ENCODE results near the gene CPT1C.

CPT1C gene

DNA sequence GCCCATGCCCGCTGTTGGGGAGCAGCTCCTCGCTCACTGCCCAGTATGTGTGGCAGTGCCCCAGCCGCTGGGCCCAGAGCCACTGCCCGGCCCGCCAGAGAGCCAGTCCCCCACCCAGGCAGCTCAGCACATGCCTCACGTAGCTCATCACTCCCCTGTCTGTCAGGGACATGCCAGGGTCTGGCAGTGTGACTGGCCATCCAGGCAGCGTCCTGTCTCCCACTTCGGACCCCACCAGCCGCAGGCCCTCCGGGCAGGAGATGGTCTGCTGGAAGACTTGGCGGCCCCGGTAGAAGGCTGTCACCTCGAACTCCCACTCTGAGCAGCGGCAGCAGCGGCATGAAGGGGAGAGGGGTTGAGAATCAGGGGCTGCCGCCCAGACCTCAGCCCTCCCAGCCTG lies 28.9 kb upstream of the CPT1C start:
- Histone ChIP-seq H3K4me3 (ENCODE audit: low read length in 2 of 2) (no peak overlapping the region), H3K27ac (ENCODE audit: low read length) (no peak overlapping the region), H3K4me1 (ENCODE audit: control insufficient read depth, insufficient read depth, low read length) (peaks cover 23% of the 10 kb centered on the region), H3K27me3 (ENCODE audit: control insufficient read depth in 1 of 2, insufficient read depth in 2 of 2, low read length in 2 of 2) (no peaks in the 10 kb centered on the region), H3K9ac (ENCODE audit: low read length in 2 of 2) (no peak overlapping the region), H3K36me3 (ENCODE audit: control insufficient read depth in 2 of 2, insufficient read depth in 2 of 2, low read length in 2 of 2) (peaks cover 31 to 38% of the 10 kb centered on the region in 2 donors), H3K9me3 (ENCODE audit: control insufficient read depth in 2 of 2, low read length in 2 of 2) (no peaks in the 10 kb centered on the region)

DNA sequence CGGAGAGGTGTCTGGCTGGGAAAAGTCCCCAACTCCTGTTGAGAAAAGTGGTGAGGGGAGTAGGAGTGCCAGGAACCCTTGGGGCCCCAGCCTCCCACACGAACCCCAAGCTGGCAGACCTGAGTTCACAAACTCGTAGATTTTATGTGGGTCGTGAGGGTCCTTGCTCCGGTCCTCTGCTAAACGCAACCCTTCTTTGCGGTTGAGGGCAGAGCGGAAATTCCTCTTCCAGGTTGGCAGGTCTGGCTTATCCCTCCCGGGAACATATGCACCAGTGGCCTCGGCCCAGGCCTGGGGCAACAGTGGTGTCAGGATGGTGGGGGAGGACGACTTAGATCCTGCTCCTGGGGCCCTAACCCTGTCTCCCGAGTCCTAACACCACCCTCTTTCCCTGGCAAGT lies 27.7 kb upstream of the CPT1C start:
- Histone ChIP-seq H3K27ac (ENCODE audit: low read length) (no peak overlapping the region), H3K4me3 (ENCODE audit: low read length in 2 of 2) (no peak overlapping the region), H3K9ac (ENCODE audit: low read length in 2 of 2) (no peak overlapping the region), H3K36me3 (ENCODE audit: control insufficient read depth in 2 of 2, insufficient read depth in 2 of 2, low read length in 2 of 2) (peaks cover 22 to 29% of the 10 kb centered on the region in 2 donors), H3K9me3 (ENCODE audit: control insufficient read depth in 2 of 2, low read length in 2 of 2) (no peaks in the 10 kb centered on the region), H3K27me3 (ENCODE audit: control insufficient read depth in 1 of 2, insufficient read depth in 2 of 2, low read length in 2 of 2) (no peaks in the 10 kb centered on the region), H3K4me1 (ENCODE audit: control insufficient read depth, insufficient read depth, low read length) (peaks cover 23% of the 10 kb centered on the region)

GRCh38 chr19:49664171-49665035 lies 26.5 kb upstream of the CPT1C start:
- Histone ChIP-seq H3K36me3 (ENCODE audit: control insufficient read depth in 2 of 2, insufficient read depth in 2 of 2, low read length in 2 of 2) (peaks cover 18 to 24% of the 10 kb centered on the region in 2 donors), H3K27me3 (ENCODE audit: control insufficient read depth in 1 of 2, insufficient read depth in 2 of 2, low read length in 2 of 2) (no peaks in the 10 kb centered on the region), H3K4me3 (ENCODE audit: low read length in 2 of 2) (peak overlapping the region; percentile 85 to 92), H3K9me3 (ENCODE audit: control insufficient read depth in 2 of 2, low read length in 2 of 2) (no peaks in the 10 kb centered on the region), H3K27ac (ENCODE audit: low read length) (peak overlapping the region; percentile 77), H3K9ac (ENCODE audit: low read length in 2 of 2) (peak overlapping the region; percentile 84 to 88), H3K4me1 (ENCODE audit: control insufficient read depth, insufficient read depth, low read length) (peaks cover 23% of the 10 kb centered on the region)

DNA sequence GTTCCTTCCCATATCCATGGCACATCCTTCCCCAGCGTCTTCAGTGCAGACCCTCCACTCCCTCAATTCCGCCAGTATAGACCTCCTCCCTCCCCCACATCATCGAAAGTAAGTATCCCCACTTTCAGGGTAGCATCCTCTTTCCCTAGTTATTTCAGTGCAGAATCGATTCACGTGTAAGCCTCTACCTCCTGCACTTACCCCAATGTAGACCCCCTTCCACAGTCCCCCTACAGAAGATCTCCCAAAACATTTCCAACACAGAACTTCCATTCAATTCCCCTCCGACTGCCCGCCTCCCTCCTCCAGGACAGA lies 25.9 kb upstream of the CPT1C start:
- Histone ChIP-seq H3K27ac (ENCODE audit: low read length) (peak overlapping the region; percentile 77), H3K36me3 (ENCODE audit: control insufficient read depth in 2 of 2, insufficient read depth in 2 of 2, low read length in 2 of 2) (peaks cover 16 to 18% of the 10 kb centered on the region in 2 donors), H3K4me3 (ENCODE audit: low read length in 2 of 2) (peak overlapping the region; percentile 85 to 92), H3K4me1 (ENCODE audit: control insufficient read depth, insufficient read depth, low read length) (peaks cover 23% of the 10 kb centered on the region), H3K27me3 (ENCODE audit: control insufficient read depth in 1 of 2, insufficient read depth in 2 of 2, low read length in 2 of 2) (no peaks in the 10 kb centered on the region), H3K9ac (ENCODE audit: low read length in 2 of 2) (peak overlapping the region; percentile 84 to 88), H3K9me3 (ENCODE audit: control insufficient read depth in 2 of 2, low read length in 2 of 2) (no peaks in the 10 kb centered on the region)

DNA sequence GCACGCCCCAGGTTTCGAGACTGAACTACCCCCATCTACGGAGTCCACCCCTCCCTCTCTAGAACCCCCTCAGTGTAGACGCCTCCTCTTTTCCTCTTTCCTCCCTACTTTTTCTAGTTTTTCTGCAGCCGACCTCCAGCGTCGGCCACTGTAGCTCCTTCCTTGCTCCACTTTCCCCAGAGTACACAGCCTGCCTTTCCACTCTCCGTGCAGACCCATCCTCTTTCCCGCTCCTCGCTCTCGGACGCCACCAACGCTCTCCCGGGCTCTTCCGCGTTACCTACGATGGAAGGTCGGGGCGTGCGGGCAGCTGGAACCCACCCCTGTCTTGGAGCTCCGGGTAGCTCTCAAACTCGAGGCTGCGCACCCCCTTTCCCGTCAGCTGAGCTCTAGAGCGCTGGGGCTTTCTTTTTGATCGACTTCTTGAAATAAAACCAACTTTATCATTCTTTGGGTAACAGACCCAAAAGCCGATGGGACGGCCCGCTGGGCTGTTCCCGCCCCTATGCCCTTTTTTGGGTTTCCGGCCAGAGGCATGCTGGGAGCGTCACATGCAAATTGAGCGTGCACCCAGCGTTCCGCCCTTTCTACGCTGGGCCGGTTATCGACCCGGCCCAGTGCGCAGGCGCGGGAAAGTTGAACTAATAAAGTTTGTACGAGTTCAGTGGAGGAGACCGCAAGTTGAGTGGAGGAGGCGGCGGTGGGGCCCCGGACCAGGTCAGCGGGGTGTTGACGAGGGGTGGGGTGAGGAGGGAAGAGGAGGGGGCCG lies 25.4 kb upstream of the CPT1C start, which contains the start of the genes BCL2L12 and IRF3:
Gene BCL2L12, plus strand, starts transcription at position 583 of the 769 bp plus-strand sequence. CDS start 760 bp downstream, outside the sequence.
Gene IRF3, minus strand, starts transcription at position 507 of the 769 bp plus-strand sequence. CDS start 1,019 bp downstream, outside the sequence.
- Histone ChIP-seq H3K4me1 (ENCODE audit: control insufficient read depth, insufficient read depth, low read length) (peaks cover 23% of the 10 kb centered on the region), H3K27ac (ENCODE audit: low read length) (peak within 1 kb of the TSS; percentile 77), H3K27me3 (ENCODE audit: control insufficient read depth in 1 of 2, insufficient read depth in 2 of 2, low read length in 2 of 2) (no peaks in the 10 kb centered on the region), H3K9me3 (ENCODE audit: control insufficient read depth in 2 of 2, low read length in 2 of 2) (no peaks in the 10 kb centered on the region), H3K4me3 (ENCODE audit: low read length in 2 of 2) (peak within 1 kb of the TSS; percentile 85 to 92), H3K9ac (ENCODE audit: low read length in 2 of 2) (peak within 1 kb of the TSS; percentile 84 to 88), H3K36me3 (ENCODE audit: control insufficient read depth in 2 of 2, insufficient read depth in 2 of 2, low read length in 2 of 2) (peaks cover 12 to 18% of the 10 kb centered on the region in 2 donors)

DNA sequence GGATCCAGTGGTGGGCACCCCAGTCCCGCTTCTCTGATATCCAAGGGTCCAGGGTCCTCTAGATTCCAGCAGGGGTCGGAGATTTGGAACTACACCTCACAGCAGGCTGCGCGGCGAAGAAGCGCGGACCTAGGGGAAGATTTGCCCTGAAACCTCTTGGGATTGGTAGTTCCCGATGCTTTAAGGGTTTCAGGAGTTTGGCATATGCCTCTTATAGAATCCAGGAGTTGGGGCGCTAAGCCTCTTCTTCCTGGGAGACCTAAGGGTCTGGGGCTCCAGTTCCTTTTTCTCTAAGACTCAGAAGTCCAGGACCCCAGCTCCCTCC lies 24.8 kb upstream of the CPT1C start:
- H3K9ac ChIP-seq (ENCODE audit: low read length in 2 of 2) = peak overlapping the region; percentile 83 to 88
- no peaks in the 10 kb centered on the region for H3K9me3 ChIP-seq (ENCODE audit: control insufficient read depth in 2 of 2, low read length in 2 of 2)
- peaks cover 23% of the 10 kb centered on the region for H3K4me1 ChIP-seq (ENCODE audit: control insufficient read depth, insufficient read depth, low read length)
- H3K36me3 ChIP-seq (ENCODE audit: control insufficient read depth in 2 of 2, insufficient read depth in 2 of 2, low read length in 2 of 2) = peaks cover 12 to 16% of the 10 kb centered on the region in 2 donors
- H3K27me3 ChIP-seq (ENCODE audit: control insufficient read depth in 1 of 2, insufficient read depth in 2 of 2, low read length in 2 of 2) = no peaks in the 10 kb centered on the region
- H3K4me3 ChIP-seq (ENCODE audit: low read length in 2 of 2) = peak overlapping the region; percentile 85 to 92
- peak overlapping the region; percentile 75 for H3K27ac ChIP-seq (ENCODE audit: low read length)

DNA sequence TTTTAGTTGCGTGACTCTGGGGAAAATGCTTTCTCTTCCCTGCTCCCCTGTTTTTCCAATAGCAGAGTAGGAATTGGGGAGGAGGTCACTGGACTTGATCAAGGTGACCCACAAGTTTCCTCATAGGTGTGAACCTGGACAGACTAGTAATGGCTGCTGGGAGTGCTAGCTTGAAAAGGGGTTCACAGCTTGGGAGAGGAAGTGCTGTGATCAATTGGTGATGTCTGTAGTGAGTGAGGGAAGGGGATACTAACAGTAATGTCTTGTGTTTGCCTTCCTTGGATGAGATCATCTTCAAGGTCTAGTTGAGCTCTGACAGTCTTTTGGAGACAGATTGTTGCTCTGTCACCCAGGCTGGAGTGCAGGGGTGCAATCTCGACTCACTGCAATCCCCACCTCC lies 23.4 kb upstream of the CPT1C start:
- peaks cover 4 to 10% of the 10 kb centered on the region in 2 donors for H3K36me3 ChIP-seq (ENCODE audit: control insufficient read depth in 2 of 2, insufficient read depth in 2 of 2, low read length in 2 of 2)
- no peaks in the 10 kb centered on the region for H3K9me3 ChIP-seq (ENCODE audit: control insufficient read depth in 2 of 2, low read length in 2 of 2)
- H3K4me3 ChIP-seq (ENCODE audit: low read length in 2 of 2) = no peak overlapping the region
- H3K4me1 ChIP-seq (ENCODE audit: control insufficient read depth, insufficient read depth, low read length) = peaks cover 30% of the 10 kb centered on the region
- no peak overlapping the region for H3K27ac ChIP-seq (ENCODE audit: low read length)
- no peaks in the 10 kb centered on the region for H3K27me3 ChIP-seq (ENCODE audit: control insufficient read depth in 1 of 2, insufficient read depth in 2 of 2, low read length in 2 of 2)
- H3K9ac ChIP-seq (ENCODE audit: low read length in 2 of 2) = no peak overlapping the region

- Histone ChIP-seq H3K4me3 (ENCODE audit: low read length in 2 of 2) (no peak overlapping the region), H3K36me3 (ENCODE audit: control insufficient read depth in 2 of 2, insufficient read depth in 2 of 2, low read length in 2 of 2) (peaks cover 0 to 8% of the 10 kb centered on the region in 2 donors), H3K27me3 (ENCODE audit: control insufficient read depth in 1 of 2, insufficient read depth in 2 of 2, low read length in 2 of 2) (no peaks in the 10 kb centered on the region), H3K9ac (ENCODE audit: low read length in 2 of 2) (no peak overlapping the region), H3K9me3 (ENCODE audit: control insufficient read depth in 2 of 2, low read length in 2 of 2) (no peaks in the 10 kb centered on the region), H3K4me1 (ENCODE audit: control insufficient read depth, insufficient read depth, low read length) (peaks cover 24% of the 10 kb centered on the region), H3K27ac (ENCODE audit: low read length) (no peak overlapping the region)
Observed at GRCh38 chr19:49669516-49669915, 21.4 kb upstream of the CPT1C start.

- peaks cover 0 to 8% of the 10 kb centered on the region in 2 donors for H3K36me3 ChIP-seq (ENCODE audit: control insufficient read depth in 2 of 2, insufficient read depth in 2 of 2, low read length in 2 of 2)
- H3K4me1 ChIP-seq (ENCODE audit: control insufficient read depth, insufficient read depth, low read length) = peaks cover 10% of the 10 kb centered on the region
- peak overlapping the region; percentile 37 for H3K27ac ChIP-seq (ENCODE audit: low read length)
- H3K27me3 ChIP-seq (ENCODE audit: control insufficient read depth in 1 of 2, insufficient read depth in 2 of 2, low read length in 2 of 2) = no peaks in the 10 kb centered on the region
- H3K9me3 ChIP-seq (ENCODE audit: control insufficient read depth in 2 of 2, low read length in 2 of 2) = no peaks in the 10 kb centered on the region
- H3K9ac ChIP-seq (ENCODE audit: low read length in 2 of 2) = peak overlapping the region; percentile 2 to 21
- peak overlapping the region in 1 of 2 donors; percentile 47 for H3K4me3 ChIP-seq (ENCODE audit: low read length in 2 of 2)
Observed at GRCh38 chr19:49672131-49672919, 18.6 kb upstream of the CPT1C start.

DNA sequence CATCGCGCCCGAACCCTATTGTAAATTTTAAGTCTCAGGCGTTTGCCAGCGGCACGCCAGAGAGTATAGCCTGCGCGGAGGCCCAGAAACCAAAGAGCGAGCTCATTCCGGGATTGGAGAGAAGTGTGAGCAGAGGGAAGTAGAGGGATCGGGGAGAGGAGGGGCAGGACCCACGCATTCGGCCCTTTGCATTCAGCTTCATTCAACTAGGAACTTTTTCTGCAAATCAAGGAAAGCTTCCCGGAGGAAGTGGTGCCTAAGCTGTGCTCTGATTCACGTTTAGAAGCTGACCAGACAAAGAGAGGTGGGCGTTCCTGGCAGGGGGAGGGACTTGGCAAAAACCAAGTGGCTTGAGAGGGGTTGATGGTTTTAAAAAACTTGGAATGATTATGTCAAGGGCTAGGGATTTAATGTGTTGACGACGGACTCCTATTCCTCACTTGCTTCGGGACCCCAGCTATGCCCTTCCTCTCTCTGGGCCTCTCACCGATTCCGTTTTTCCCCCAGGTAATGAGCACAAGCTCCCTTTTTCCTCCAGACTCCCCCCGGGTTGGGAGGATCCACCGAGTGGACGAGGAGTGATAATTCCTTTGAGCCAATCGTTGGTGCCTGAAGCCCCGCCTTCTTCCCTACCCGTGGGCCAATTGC lies 14.7 kb upstream of the CPT1C start:
- Histone ChIP-seq H3K27ac (ENCODE audit: low read length) (peak overlapping the region; percentile 96), H3K27me3 (ENCODE audit: control insufficient read depth in 1 of 2, insufficient read depth in 2 of 2, low read length in 2 of 2) (no peaks in the 10 kb centered on the region), H3K36me3 (ENCODE audit: control insufficient read depth in 2 of 2, insufficient read depth in 2 of 2, low read length in 2 of 2) (peaks cover 0 to 3% of the 10 kb centered on the region in 2 donors), H3K9me3 (ENCODE audit: control insufficient read depth in 2 of 2, low read length in 2 of 2) (no peaks in the 10 kb centered on the region), H3K4me1 (ENCODE audit: control insufficient read depth, insufficient read depth, low read length) (peaks cover 40% of the 10 kb centered on the region), H3K4me3 (ENCODE audit: low read length in 2 of 2) (peak overlapping the region; percentile 67 to 78), H3K9ac (ENCODE audit: low read length in 2 of 2) (peak overlapping the region; percentile 86 to 97)
